Left lung (tissue), 10 donors: ENCODE data around the gene PCGF2. TPM values are rescaled to one million over a fixed set of nuclear protein-coding genes. Genes with fewer than 3 reads are reported as not detected.

Experiments used
- ATAC-seq: fragments of 200-7000 bp; cut with Tn5 transposase; one replicate; pipeline ENCODE4 v1.9.1; 2020; ENCODE audit warnings: moderate library complexity
- DNase-seq, 4 donors: peaks; one replicate each; pipeline ENCODE4 v3.0.0-alpha.2; 2013 to 2020
- H3K27ac ChIP-seq, 2 donors: fragments of 200-600 bp; sonication (generic) in 1 of 2; one replicate each; pipeline versions ENCODE4 v1.5.0 to v1.8.0; 2020 to 2021
- H3K27me3 ChIP-seq, 2 donors: fragments of 200-600 bp; sonication (generic) in 1 of 2; one replicate each; pipeline versions ENCODE4 v1.5.0 to v1.8.0; 2020 to 2021
- H3K36me3 ChIP-seq, 2 donors: fragments of 200-600 bp; sonication (generic) in 1 of 2; one replicate each; pipeline versions ENCODE4 v1.5.0 to v1.8.0; 2020 to 2021
- H3K4me1 ChIP-seq, 2 donors: fragments of 200-600 bp; one replicate each; pipeline ENCODE4 v1.8.0; 2021
- H3K4me3 ChIP-seq, 2 donors: fragments of 200-600 bp; sonication (generic) in 1 of 2; one replicate each; pipeline versions ENCODE4 v1.5.0 to v1.8.0; 2020 to 2021; ENCODE audit warnings: mild to moderate bottlenecking in 1 of 2
- H3K9me3 ChIP-seq, 2 donors: fragments of 200-600 bp; sonication (generic) in 1 of 2; one replicate each; pipeline versions ENCODE4 v1.5.0 to v1.8.0; 2020 to 2021
- CTCF ChIP-seq, 2 donors: fragments of 200-600 bp; sonication (generic) in 1 of 2; IDR thresholded peaks; one replicate each; pipeline versions ENCODE4 v1.5.0 to v1.8.0; 2021; ENCODE audit warnings: antibody characterized with exemption in 2 of 2
- intact Hi-C, 2 donors: fragments of 100-400 bp; cut with DNase I; formaldehyde crosslinking; loops; one replicate each; pipeline versions ENCODE4 v1.11.2 to v1.14.2; 2022
- polyA plus RNA-seq, 6 donors: library from polyadenylated mRNA; unstranded; fragments of 120-200 nt; gene quantifications; one replicate each; pipeline ENCODE4 v1.2.1, GENCODE V29; 2013; ENCODE audit not compliant: insufficient read length in 6 of 6
- total RNA-seq, 2 donors: library from RNA; stranded (reverse); fragmentation: NEBNext Ultra II Directional; extraction: Animal tissue kit (Norgen Biotek cat#: 25700); gene quantifications; one replicate each; pipeline ENCODE4 v1.2.1, GENCODE V29; 2021
- donor health status: DM: no; HTN: yes; CAD: no.
- donor health status: DM: no; HTN: no; CAD: no.

The PCGF2 gene
- total and polyA plus RNA-seq, 8 donors: 40.0 to 102 (median 85.0) TPM

DNA sequence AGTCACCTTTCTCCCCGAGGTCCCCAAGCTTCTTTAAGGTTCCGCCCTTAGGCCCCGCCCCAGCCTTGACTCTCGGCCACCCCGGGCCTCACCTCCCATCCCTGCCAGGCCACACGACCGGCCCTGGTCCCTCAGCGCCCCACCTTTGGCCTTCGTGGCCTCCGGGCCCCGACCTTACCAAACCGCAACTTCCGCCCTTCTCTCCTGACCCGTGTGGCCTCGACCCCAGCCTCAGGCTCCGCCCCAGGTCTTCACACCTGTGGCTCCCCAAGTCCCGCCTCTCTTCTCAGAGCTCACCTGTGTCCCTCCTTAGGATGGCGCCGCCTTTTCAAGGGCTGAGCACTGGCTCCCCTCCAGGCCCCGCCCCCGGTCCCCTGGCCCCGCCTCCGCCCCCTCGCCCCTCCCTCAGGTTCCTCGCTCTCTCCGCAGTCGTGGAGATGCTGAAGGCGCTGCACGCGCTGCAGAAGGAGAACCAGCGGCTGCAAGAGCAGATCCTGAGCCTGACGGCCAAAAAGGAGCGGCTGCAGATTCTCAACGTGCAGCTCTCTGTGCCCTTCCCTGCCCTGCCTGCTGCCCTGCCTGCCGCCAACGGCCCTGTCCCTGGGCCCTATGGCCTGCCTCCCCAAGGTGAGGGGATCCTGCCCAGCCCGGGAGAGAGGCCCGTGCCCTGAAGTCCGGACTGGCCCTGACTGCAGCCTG lies 28.0 kb downstream of the PCGF2 start:
- Histone ChIP-seq H3K4me1 (peaks cover 0 to 4% of the 10 kb centered on the region in 2 donors), H3K9me3 (no peaks in the 10 kb centered on the region), H3K4me3 (no peak overlapping the region), H3K36me3 (peaks cover 0 to 100% of the 10 kb centered on the region in 2 donors), H3K27me3 (no peaks in the 10 kb centered on the region), H3K27ac (no peak overlapping the region)
- ATAC-seq: no peak
- TF ChIP-seq CTCF (IDR thresholded peaks at IDR 0.05): no peak
- no peak for DNase-seq
- intact Hi-C loops: no loop called here

- no peak overlapping the region for H3K27ac ChIP-seq
- peaks cover 0 to 100% of the 10 kb centered on the region in 2 donors for H3K36me3 ChIP-seq
- TF ChIP-seq CTCF (IDR thresholded peaks at IDR 0.05): no peak
- no peak for DNase-seq
- no peaks in the 10 kb centered on the region for H3K27me3 ChIP-seq
- ATAC-seq: no peak
- H3K9me3 ChIP-seq: no peaks in the 10 kb centered on the region
- H3K4me1 ChIP-seq: no peaks in the 10 kb centered on the region
- intact Hi-C loops: no loop called here
- H3K4me3 ChIP-seq: no peak overlapping the region
Measured at GRCh38 chr17:38719289-38719942, 28.7 kb downstream of the PCGF2 start.

DNA sequence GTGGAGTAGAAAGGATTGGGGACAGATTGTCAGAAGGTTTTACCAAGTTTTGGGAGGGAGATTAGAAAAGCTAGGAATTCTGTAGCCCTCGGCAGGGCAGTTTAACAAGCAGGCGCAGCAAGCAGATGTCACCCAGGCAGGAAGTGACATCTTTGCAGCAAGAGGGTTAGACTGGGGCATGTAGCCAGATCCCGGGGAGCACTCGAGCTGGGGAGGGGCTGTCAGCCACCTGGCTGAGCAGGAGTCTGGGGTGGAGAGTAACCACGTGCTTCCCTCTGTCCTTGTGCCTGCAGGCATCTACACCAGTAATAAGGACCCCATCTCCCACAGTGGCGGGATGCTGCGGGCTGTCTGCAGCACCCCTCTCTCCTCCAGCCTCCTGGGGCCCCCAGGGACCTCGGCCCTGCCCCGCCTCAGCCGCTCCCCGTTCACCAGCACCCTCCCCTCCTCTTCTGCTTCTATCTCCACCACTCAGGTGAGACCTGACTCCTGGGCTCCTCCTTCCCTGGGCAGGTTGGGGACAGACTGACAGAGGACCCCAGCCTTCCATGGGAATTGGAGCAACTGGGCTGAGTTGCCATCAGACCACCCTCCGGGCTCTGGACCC lies 30.9 kb downstream of the PCGF2 start:
- Histone ChIP-seq H3K9me3 (no peaks in the 10 kb centered on the region), H3K27me3 (no peaks in the 10 kb centered on the region), H3K27ac (no peak overlapping the region), H3K4me1 (peaks cover 0 to 6% of the 10 kb centered on the region in 2 donors), H3K4me3 (no peak overlapping the region), H3K36me3 (peaks cover 0 to 100% of the 10 kb centered on the region in 2 donors)
- intact Hi-C loops: no loop called here
- DNase-seq: no peak
- no peak for ATAC-seq
- no peak for TF ChIP-seq CTCF (IDR thresholded peaks at IDR 0.05)

DNA sequence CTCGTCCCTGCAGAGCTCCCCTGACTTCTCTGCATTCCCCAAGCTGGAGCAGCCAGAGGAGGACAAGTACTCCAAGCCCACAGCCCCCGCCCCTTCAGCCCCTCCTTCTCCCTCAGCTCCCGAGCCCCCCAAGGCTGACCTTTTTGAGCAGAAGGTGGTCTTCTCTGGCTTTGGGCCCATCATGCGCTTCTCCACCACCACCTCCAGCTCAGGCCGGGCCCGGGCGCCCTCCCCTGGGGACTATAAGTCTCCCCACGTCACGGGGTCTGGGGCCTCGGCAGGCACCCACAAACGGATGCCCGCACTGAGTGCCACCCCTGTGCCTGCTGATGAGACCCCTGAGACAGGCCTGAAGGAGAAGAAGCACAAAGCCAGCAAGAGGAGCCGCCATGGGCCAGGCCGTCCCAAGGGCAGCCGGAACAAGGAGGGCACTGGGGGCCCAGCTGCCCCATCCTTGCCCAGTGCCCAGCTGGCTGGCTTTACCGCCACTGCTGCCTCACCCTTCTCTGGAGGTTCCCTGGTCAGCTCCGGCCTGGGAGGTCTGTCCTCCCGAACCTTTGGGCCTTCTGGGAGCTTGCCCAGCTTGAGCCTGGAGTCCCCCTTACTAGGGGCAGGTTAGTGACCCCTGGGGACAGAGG lies 31.6 kb downstream of the PCGF2 start:
- no peaks in the 10 kb centered on the region for H3K9me3 ChIP-seq
- H3K36me3 ChIP-seq: peaks cover 0 to 100% of the 10 kb centered on the region in 2 donors
- peaks cover 0 to 6% of the 10 kb centered on the region in 2 donors for H3K4me1 ChIP-seq
- intact Hi-C loops: no loop called here
- no peak for ATAC-seq
- no peak for TF ChIP-seq CTCF (IDR thresholded peaks at IDR 0.05)
- no peaks in the 10 kb centered on the region for H3K27me3 ChIP-seq
- no peak overlapping the region for H3K4me3 ChIP-seq
- no peak for DNase-seq
- H3K27ac ChIP-seq: no peak overlapping the region
